NCI-H774 (cell line): ENCODE results near the gene XPNPEP1.

Source experiments
- DNase-seq: peaks from one replicate; lab custom pipeline; 2025; lab: John Stamatoyannopoulos, UW

The XPNPEP1 gene

GRCh38 chr10:109893386-109893785 lies 29.9 kb downstream of the XPNPEP1 start:
- no peak for DNase-seq

- no peak for DNase-seq
Measured at GRCh38 chr10:109892931-109893330, 30.4 kb downstream of the XPNPEP1 start.

GRCh38 chr10:109892117-109892516 lies 31.2 kb downstream of the XPNPEP1 start:
- DNase-seq = no peak

DNA sequence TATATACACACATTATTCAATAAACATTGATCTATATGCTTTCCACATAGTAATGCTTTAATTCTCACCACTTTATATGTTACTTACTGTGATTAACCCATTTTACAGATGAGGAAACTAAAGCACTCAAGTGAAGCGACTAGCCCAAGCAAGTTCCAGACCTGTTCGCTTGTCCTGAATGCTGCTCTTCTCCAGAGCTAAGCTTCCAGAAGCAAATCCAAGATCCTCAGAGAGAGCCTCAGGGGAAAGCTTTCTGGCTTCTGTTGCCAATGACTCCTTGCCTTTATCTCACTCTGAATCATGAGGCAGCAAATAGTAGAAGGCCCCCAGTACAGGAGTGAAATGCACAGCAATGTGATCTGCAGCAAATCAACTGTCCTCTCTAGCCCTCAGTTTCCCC lies 32.2 kb downstream of the XPNPEP1 start:
- no peak for DNase-seq

GRCh38 chr10:109889867-109890266 lies 33.4 kb downstream of the XPNPEP1 start:
- no peak for DNase-seq

DNA sequence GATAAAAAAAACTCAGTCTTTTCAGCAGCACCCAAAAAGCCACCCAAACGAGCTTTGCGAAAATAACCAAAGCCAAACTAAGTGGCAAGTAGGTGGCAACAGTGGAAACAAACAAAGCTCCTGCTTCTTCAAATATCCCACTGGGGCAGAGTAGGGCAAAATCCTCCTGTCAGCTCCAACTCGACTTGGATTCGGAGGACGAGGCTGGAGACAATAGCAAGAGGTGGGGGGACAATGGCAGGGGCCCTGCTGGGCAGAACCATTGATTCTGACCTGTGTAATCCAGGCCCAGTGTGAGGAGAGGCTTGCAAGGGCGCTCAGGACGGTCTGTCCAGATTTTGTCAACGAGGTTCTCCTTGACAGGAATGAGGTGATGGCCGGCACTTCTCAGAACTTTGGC lies 35.5 kb downstream of the XPNPEP1 start:
- no peak for DNase-seq

- DNase-seq = no peak
Measured at GRCh38 chr10:109887243-109887642, 36.1 kb downstream of the XPNPEP1 start.

DNA sequence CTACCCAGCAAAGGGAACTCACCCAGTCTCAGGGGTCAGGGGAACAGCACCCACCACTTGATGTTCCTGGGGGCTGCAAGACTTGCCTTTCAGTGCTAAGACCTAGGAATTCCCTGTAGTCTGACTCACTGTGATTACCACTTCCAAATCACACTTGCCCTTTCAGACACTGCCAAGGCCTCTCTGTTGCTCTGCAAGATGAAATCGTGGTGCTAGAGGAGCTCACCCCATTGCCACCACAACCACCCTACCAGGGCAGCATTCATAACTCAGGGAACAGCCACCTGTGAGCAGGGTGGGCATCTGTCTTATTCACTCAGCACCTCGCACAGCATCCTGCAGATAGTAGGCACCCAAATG lies 36.5 kb downstream of the XPNPEP1 start:
- DNase-seq = no peak

DNA sequence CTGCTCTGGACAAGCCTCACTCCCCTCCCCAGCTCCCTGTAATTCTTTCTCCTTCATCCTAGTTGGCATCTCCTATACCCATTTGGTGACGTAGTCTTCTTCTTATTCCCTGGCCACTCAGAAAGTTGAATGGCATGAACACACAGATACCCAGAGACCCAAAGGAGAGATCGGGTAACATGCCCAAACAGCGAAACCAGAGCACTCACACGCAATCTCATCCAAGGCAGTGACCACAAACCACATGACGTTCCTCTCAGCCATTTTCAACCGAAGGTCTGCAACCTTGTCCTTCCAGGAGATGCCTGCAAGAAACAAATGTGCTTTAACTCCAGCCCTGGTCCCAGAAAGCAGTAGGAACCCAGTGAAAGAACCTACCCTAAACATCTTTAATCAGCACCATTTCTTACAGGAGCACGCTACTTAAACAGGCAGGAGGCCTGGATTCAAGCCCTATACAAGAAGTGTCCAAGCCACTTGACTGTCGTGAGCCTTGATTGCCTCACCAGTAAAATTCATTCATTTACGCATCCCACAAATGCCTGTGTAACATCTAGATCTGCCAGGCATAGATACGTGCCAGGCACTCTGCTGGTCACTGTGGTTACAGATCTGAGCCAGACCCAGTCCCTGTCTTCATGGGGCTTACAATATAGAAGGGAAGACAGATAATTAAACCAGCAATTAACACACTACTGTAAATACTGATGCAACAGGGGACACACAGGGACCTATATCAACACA lies 37.1 kb downstream of the XPNPEP1 start:
- DNase-seq = no peak

- peak; percentile 29 for DNase-seq
Measured at GRCh38 chr10:109883859-109884771, 39.2 kb downstream of the XPNPEP1 start.

GRCh38 chr10:109882251-109883057 lies 40.9 kb downstream of the XPNPEP1 start:
- no peak for DNase-seq

DNA sequence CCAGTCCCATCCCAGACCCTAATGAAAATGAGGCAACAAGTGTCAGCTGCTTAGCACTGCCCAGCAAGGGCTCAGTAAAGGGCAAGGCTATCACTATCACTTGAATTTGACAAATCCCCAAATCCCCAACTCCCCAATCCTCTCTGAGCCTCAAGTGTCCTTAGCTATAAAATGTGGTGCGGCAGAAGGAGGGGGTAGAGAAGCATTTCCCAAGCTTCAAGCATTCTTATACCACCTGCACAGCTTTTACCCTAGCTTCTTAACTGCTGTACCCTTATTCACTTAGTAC lies 41.6 kb downstream of the XPNPEP1 start:
- DNase-seq = no peak

DNA sequence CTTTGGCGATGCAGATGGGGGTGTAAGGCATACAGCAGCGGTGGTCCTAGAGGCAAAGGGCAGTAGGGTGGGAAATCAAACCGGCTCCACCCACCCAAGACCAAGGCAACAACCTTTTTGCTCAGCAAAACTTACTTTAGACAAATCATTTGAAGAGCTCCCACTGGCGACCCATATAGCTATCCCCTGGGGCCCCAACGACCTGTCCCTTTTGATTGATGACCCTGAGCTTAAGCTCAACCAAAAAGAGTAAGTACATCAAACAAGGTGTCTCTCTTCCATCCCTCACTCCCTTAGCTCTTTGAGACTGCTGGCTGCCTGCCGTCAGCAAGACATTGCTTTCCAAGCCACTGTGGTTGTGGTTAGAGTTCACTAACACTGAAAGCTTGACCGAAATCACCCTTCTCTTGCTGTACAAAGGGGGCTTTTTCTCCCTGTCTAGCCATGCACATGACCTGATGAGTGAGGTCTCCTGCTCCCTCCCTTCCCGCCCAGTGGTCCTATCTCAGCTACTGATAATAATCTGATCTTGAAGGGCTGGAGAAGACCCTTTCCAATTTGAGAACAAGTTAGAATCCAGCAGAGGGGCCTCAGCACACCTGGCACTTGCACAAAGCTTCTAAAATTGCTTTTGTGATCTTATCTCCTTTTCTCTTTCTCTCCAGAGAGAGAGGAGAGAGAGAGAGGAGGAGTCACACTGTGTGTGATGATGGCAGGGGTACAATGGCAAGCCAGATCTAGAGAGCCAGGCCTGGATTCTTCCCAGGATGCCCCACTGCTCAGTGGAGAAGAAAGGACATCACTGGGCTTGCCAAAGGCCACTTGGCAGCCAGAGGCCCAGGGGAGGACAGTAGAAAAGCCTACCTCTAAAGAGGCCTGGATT lies 42.2 kb downstream of the XPNPEP1 start:
- no peak for DNase-seq

DNA sequence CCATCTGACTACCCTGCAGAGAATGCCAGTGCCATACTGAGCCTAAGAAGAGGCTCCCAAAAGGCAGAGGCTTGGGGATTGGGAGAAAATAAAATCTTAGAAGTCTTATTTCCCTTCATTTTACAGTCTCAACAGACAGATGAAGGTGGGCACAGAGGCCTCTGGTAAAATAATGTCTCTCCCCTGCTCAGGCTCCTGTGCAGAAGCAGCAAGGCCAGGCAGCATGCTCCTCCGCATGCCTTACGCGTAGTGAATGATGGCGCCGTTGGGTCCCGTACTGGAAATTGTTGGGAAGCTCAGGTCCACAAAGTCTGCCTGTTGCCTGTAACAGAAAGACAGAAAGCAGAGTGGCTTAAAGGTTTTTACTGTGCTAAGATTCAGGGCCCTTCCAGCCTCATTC lies 45.8 kb downstream of the XPNPEP1 start:
- DNase-seq = no peak

DNA sequence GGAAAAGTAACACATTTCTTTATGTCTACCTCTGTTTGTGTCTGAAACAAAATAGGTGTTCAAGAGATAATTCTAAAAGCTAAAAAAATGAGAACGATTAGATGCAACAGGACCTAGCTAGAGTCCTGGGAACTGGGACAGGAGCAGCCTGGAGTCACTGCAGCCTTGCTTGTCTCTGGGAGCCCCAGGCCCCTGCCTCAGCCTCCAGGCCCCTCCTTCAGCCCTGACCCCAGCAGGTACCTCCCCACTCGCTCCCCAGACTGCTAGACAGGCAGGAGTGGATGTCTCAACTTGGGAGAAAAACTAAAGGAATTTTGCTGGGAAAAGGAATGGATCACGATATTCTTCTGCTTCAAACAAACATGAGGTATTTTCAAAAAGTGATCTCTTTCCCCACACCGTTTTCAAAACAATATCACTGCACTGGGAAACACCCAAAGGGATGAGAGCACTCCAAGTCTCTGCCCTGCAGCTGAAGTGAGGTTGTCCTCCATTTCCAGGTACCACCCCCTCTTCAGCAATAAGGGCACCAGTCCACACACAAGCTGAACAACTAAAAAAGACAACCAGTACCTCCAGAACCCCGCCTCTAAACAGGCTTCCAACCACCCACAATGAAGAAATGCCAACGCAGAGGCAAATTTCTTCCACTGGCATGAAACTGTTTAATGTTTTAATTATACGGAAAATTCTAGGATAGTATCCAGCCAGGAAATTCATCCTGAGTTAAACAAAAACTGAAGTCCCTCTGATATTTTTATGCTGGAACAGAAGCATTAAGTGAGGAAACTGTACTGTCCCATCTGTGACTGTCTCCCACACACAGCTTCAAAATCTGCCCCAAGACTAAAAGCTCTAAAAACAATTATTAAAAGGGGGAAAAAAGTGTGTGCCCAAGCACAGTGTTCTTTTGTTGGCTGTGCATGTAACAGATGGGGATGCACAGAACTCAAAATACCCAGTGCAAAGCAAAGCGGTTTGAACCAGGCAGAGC lies 47.2 kb downstream of the XPNPEP1 start:
- DNase-seq = no peak

GRCh38 chr10:109875151-109875568 lies 48.2 kb downstream of the XPNPEP1 start:
- DNase-seq = no peak

DNA sequence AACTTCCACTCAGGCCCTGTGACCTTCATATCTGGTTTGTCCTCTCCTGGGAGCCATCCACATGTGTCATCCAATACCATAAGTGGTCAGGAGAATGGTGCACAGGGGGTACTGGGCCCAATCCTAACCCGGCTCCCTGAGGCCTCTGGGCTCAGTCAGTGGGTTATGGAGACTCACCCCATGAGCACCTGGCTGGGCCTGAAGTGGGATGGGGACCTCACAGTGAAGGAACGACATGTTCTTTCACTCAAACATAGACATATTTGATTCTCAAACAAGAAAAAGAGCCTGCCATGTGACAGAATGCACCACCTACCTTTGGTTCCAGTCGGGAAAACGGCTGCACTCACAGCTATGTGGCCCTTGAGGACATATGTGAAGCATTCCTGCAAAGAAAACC lies 51.8 kb downstream of the XPNPEP1 start:
- no peak for DNase-seq

GRCh38 chr10:109866995-109867635 lies 56.2 kb downstream of the XPNPEP1 start:
- no peak for DNase-seq

DNA sequence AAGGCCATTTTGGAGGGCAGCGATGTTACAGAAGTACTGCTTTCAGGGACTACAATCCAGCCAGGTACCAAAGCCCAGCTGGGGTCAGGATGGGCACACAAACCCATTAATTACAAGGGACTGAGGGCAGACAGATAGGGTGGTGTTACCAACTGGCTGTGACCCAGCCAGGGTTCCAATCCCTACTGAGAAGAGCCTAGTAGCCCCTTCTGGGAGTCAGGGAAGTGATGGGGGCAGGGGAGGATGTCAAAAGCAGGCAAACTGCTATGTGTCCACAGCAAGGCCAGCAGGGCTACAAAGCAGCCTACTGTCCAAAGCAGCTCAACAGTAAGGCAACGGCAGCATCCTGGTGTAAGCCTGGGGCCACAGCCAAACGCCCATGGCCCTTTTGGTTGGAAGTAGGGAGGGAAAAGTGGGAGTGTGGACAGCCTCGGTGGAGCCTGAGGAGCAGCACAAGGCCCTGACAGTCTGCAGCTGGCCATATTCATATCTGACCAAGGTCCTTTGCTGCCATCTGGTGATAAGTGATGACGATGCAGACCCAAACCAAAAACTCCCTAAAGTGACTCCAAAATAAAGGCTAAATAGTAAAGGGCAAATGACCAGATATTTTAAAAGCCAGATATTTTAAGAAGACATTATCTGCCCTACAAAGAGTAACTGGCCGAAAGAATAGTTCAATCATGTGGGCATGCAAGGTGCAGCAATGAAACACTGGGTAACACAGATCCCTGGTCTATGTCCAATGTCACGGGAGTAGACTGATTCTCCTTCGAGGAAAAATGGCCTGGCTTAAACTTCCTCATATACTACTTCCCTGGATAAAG lies 56.9 kb downstream of the XPNPEP1 start:
- DNase-seq = no peak
